ENCODE measurements around the gene CWF19L1. TPM values are rescaled to one million over a fixed set of nuclear protein-coding genes. Genes with fewer than 3 reads are reported as not detected.

CWF19L1 gene
- total and polyA plus RNA-seq, 2 of the 13 experiments (the other 11 are each of a cell fraction or from before 2014, with no cell fraction given) = 13.6 to 42.1 TPM

- TF ChIP-seq PRDM4 (CRISPR knock-in tag; IDR thresholded peaks at IDR 0.05; ENCODE audit: borderline replicate concordance) (no peak), HNRNPLL (IDR thresholded peaks at IDR 0.05; ENCODE audit: low read depth, low read length, poor library complexity, severe bottlenecking) (peak; percentile 97), ETV6 (CRISPR knock-in tag; conservative IDR thresholded peaks at IDR 0.05) (no peak; the same call in 1 of the 2 replicates), PRDM15 (CRISPR knock-in tag; IDR thresholded peaks at IDR 0.05) (0 out of 2 replicates have a peak, but pooled peaks have one; percentile 45), LRRFIP1 (CRISPR knock-in tag; conservative IDR thresholded peaks at IDR 0.05) (no peak), PHF8 (CRISPR knock-in tag; IDR thresholded peaks at IDR 0.05) (peak; percentile 83), RNF219 (CRISPR knock-in tag; IDR thresholded peaks at IDR 0.05) (no peak; the same call in 1 of the 2 replicates), ERF (CRISPR knock-in tag; IDR thresholded peaks at IDR 0.05) (peak; percentile 36; the same call in 1 of the 2 replicates), TP53 (CRISPR knock-in tag; conservative IDR thresholded peaks at IDR 0.05) (no peak), ZBTB44 (CRISPR knock-in tag; IDR thresholded peaks at IDR 0.05) (0 out of 2 replicates have a peak, but pooled peaks have one; percentile 27), ZMAT3 (CRISPR knock-in tag; conservative IDR thresholded peaks at IDR 0.05) (no peak), KDM3A (CRISPR knock-in tag; IDR thresholded peaks at IDR 0.05; ENCODE audit: low read depth) (peak; percentile 30; the same call in 1 of the 2 replicates), ATF7 (IDR thresholded peaks at IDR 0.05) (no peak), ATF7 (CRISPR knock-in tag; IDR thresholded peaks at IDR 0.05) (peak; percentile 34; the same call in 1 of the 2 replicates)
Observed at GRCh38 chr10:100185364-100186252, 81.8 kb downstream of the CWF19L1 start, which contains the start of gene ERLIN1 (continued).

Data from HepG2 (cell line).